ENCODE results near the gene ABLIM1.

DNA sequence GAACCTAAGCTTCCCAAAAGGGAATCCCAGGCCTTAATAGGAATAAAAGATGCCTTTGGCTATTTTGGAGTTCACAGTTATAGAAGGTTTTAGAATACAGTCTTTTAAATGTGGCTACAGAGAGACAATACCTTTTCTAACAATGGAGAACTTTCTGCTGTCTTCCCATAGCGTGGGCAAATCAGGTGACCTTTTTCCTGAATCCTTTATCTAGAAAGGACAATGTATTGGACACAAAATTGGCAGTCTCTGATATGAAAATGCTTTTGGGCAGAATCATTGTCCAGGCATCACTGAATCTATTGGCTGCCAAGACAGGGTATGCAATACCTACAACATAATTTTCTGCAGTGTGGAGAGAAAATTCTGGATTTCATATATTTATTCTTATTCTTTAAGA lies 7.8 kb upstream of the ABLIM1 start:
- TF ChIP-seq, protein P1, sequence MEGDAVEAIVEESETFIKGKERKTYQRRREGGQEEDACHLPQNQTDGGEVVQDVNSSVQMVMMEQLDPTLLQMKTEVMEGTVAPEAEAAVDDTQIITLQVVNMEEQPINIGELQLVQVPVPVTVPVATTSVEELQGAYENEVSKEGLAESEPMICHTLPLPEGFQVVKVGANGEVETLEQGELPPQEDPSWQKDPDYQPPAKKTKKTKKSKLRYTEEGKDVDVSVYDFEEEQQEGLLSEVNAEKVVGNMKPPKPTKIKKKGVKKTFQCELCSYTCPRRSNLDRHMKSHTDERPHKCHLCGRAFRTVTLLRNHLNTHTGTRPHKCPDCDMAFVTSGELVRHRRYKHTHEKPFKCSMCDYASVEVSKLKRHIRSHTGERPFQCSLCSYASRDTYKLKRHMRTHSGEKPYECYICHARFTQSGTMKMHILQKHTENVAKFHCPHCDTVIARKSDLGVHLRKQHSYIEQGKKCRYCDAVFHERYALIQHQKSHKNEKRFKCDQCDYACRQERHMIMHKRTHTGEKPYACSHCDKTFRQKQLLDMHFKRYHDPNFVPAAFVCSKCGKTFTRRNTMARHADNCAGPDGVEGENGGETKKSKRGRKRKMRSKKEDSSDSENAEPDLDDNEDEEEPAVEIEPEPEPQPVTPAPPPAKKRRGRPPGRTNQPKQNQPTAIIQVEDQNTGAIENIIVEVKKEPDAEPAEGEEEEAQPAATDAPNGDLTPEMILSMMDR (IDR thresholded peaks at IDR 0.05), result no peak
- no peak for TF ChIP-seq POLR2AphosphoS5 (IDR thresholded peaks at IDR 0.05; ENCODE audit: low read depth, low read length)

All from Panc1 (cell line).